ENCODE results near the gene SMYD3.

The SMYD3 gene

DNA sequence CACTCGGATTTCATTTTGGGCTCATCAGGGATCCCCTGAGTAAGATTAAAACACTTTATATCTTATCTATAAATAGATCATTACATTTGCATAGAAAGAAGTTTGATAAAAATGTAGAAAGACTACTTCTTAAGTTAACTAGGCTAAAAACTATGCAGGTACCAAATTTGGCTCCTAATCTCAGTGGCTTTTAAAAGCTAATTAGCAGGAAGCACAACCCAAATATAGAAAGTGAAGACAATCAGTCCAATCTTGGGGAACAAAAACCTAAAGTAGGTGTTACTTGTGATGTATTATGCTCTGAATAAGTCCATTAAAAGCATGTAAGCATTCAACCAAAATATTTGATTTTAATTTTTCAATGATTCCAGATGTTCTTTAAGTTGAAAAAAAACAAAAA is 35.4 kb downstream of the SMYD3 start:
- Histone ChIP-seq H3K4me3 (replicated peaks; ENCODE audit: low read depth, low read length) (no peak overlapping the region), H3K36me3 (ENCODE audit: control insufficient read depth, insufficient read depth, low read length) (no peaks in the 10 kb centered on the region), H3K27me3 (replicated peaks; ENCODE audit: control insufficient read depth, insufficient read depth, low read length) (no peaks in the 10 kb centered on the region)
- TF ChIP-seq, protein P1, sequence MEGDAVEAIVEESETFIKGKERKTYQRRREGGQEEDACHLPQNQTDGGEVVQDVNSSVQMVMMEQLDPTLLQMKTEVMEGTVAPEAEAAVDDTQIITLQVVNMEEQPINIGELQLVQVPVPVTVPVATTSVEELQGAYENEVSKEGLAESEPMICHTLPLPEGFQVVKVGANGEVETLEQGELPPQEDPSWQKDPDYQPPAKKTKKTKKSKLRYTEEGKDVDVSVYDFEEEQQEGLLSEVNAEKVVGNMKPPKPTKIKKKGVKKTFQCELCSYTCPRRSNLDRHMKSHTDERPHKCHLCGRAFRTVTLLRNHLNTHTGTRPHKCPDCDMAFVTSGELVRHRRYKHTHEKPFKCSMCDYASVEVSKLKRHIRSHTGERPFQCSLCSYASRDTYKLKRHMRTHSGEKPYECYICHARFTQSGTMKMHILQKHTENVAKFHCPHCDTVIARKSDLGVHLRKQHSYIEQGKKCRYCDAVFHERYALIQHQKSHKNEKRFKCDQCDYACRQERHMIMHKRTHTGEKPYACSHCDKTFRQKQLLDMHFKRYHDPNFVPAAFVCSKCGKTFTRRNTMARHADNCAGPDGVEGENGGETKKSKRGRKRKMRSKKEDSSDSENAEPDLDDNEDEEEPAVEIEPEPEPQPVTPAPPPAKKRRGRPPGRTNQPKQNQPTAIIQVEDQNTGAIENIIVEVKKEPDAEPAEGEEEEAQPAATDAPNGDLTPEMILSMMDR (IDR thresholded peaks at IDR 0.05; ENCODE audit: insufficient read depth, low read length, poor library complexity, severe bottlenecking): no peak
- no peak for DNase-seq (ENCODE audit: extremely low read depth, insufficient read length)

DNA sequence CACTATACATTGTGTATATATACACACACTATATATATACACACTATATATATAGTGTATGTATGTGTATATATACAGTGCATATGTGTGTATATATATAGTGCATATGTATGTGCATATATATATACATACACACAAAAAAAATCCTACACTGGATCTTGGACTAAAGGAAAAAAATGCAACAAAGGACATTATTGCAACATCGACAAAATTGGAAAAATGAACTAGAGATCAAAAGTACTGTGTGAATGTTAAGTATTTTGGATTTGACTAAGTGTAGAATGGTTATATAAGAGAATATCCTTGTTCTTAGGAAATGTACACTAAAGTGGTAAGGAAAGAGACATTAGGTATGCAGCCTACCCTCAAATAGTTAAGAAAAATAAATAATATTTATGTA is 36.5 kb downstream of the SMYD3 start:
- no peaks in the 10 kb centered on the region for H3K36me3 ChIP-seq (ENCODE audit: control insufficient read depth, insufficient read depth, low read length)
- H3K4me3 ChIP-seq (replicated peaks; ENCODE audit: low read depth, low read length): no peak overlapping the region
- TF ChIP-seq, protein P1 (IDR thresholded peaks at IDR 0.05; ENCODE audit: insufficient read depth, low read length, poor library complexity, severe bottlenecking): no peak
- no peak for DNase-seq (ENCODE audit: extremely low read depth, insufficient read length)
- H3K27me3 ChIP-seq (replicated peaks; ENCODE audit: control insufficient read depth, insufficient read depth, low read length): no peaks in the 10 kb centered on the region

DNA sequence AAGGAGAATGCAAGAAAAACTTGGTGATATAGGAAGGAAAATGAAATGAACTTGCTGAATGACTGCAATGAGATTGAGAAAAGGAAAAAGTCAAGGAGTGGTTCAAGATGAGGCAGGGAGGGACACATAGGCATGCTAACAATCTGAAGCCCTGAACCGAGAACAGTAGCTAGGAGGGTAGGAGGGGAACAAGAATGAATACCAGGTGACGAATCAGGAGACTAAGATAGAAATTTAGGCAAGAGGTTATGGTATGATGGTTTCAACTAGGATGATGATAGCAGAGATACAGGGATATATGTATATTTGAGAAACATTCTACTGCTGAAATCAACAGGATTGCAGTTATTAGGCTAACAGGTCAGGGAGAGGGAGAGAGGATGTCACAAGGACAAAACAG is 44.1 kb downstream of the SMYD3 start:
- Histone ChIP-seq H3K4me3 (replicated peaks; ENCODE audit: low read depth, low read length) (no peak overlapping the region), H3K36me3 (ENCODE audit: control insufficient read depth, insufficient read depth, low read length) (no peaks in the 10 kb centered on the region), H3K27me3 (replicated peaks; ENCODE audit: control insufficient read depth, insufficient read depth, low read length) (no peaks in the 10 kb centered on the region)
- TF ChIP-seq, protein P1 (IDR thresholded peaks at IDR 0.05; ENCODE audit: insufficient read depth, low read length, poor library complexity, severe bottlenecking): no peak
- no peak for DNase-seq (ENCODE audit: extremely low read depth, insufficient read length)

DNA sequence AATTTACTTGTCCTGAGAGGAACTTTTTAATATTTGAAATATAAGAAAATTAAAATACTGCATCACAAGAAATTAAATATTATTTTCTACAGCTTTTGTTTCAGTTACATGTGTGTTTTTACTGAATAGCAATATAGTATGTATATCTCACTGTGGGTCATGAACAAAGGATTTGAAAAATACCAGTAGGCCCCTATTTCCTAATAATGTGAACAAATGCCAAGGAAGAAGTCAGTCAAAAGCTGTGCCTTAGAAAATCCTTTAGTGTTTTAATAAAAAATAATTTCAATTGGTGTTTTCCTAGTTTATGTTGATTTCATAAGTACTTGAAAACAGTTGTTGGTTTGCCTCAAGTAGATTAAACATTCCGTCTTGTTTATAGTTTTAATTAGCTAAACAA is 46.7 kb downstream of the SMYD3 start:
- no peak for DNase-seq (ENCODE audit: extremely low read depth, insufficient read length)
- H3K27me3 ChIP-seq (replicated peaks; ENCODE audit: control insufficient read depth, insufficient read depth, low read length): no peaks in the 10 kb centered on the region
- no peak overlapping the region for H3K4me3 ChIP-seq (replicated peaks; ENCODE audit: low read depth, low read length)
- TF ChIP-seq, protein P1 (IDR thresholded peaks at IDR 0.05; ENCODE audit: insufficient read depth, low read length, poor library complexity, severe bottlenecking): no peak
- no peaks in the 10 kb centered on the region for H3K36me3 ChIP-seq (ENCODE audit: control insufficient read depth, insufficient read depth, low read length)

DNA sequence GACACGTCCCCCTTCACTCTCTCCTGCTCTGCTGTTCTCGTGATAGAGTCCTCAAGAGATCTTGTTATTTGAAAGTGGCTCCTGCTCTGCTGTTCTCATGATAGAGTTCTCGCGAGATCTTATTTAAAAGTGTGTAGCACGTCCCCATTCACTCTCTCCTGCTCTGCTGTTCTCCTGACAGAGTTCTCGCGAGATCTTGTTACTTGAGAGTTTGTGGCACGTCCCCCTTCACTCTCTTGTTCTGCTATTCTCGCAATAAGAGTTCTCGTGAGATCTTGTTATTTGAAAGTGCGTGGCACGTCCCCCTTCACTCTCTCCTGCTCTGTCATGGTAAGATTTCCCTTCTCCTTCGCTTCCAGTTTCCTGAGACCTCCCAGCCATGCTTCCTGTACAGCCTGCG is 47.9 kb downstream of the SMYD3 start:
- no peaks in the 10 kb centered on the region for H3K27me3 ChIP-seq (replicated peaks; ENCODE audit: control insufficient read depth, insufficient read depth, low read length)
- no peak overlapping the region for H3K4me3 ChIP-seq (replicated peaks; ENCODE audit: low read depth, low read length)
- TF ChIP-seq, protein P1 (IDR thresholded peaks at IDR 0.05; ENCODE audit: insufficient read depth, low read length, poor library complexity, severe bottlenecking): no peak
- H3K36me3 ChIP-seq (ENCODE audit: control insufficient read depth, insufficient read depth, low read length): no peaks in the 10 kb centered on the region
- no peak for DNase-seq (ENCODE audit: extremely low read depth, insufficient read length)

DNA sequence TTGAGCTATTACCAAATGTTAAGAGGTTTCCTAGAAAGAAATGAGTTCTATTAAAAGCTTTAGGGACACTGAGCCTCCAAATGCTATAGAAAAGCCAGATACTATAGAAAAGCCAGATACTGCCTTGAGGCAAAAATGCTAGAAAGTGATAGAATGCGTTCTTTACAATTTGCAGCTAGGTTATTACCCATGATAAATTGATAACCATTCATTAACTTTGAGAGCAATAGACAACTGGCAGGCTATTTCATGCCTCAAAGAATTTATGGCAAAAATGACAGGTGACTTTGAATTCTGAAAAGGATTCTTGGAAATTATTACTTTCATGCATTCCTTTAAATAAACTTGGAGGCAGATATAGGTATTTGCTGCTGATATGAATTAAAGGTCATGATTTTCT is 51.6 kb downstream of the SMYD3 start:
- no peak overlapping the region for H3K4me3 ChIP-seq (replicated peaks; ENCODE audit: low read depth, low read length)
- no peaks in the 10 kb centered on the region for H3K36me3 ChIP-seq (ENCODE audit: control insufficient read depth, insufficient read depth, low read length)
- TF ChIP-seq, protein P1 (IDR thresholded peaks at IDR 0.05; ENCODE audit: insufficient read depth, low read length, poor library complexity, severe bottlenecking): no peak
- no peak for DNase-seq (ENCODE audit: extremely low read depth, insufficient read length)
- H3K27me3 ChIP-seq (replicated peaks; ENCODE audit: control insufficient read depth, insufficient read depth, low read length): no peaks in the 10 kb centered on the region

All from GM06990 (cell line).